Measurements from ENCODE around the gene CLASP1. TPM values are rescaled to one million over a fixed set of nuclear protein-coding genes. Genes with fewer than 3 reads are reported as not detected.

The CLASP1 gene
- total RNA-seq, 1 donor from 2014 or later, result 64.4 TPM

GRCh38 chr2:121545257-121545656 lies 104.0 kb downstream of the CLASP1 start:
- DNase-seq (ENCODE audit: low spot score), result no peak

DNA sequence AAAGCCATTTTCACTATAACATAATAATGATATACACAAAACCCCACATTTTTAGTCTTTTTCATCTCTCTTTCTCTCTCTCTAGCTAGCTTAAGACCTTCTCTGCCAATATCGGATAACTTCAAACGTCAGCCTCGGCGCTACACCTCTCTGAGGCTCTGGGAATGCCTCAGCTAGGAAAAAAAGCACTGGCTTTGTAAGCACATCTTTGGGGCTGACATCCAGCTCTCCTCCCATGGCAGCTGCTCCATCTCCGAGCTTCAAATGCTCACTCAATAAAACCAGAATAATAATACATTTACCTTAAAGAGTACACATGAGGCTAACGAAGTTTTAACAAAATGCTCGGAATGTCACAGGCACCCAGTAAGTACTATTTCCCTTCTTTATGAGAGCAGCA lies 107.8 kb downstream of the CLASP1 start:
- no peak for DNase-seq (ENCODE audit: low spot score)

DNA sequence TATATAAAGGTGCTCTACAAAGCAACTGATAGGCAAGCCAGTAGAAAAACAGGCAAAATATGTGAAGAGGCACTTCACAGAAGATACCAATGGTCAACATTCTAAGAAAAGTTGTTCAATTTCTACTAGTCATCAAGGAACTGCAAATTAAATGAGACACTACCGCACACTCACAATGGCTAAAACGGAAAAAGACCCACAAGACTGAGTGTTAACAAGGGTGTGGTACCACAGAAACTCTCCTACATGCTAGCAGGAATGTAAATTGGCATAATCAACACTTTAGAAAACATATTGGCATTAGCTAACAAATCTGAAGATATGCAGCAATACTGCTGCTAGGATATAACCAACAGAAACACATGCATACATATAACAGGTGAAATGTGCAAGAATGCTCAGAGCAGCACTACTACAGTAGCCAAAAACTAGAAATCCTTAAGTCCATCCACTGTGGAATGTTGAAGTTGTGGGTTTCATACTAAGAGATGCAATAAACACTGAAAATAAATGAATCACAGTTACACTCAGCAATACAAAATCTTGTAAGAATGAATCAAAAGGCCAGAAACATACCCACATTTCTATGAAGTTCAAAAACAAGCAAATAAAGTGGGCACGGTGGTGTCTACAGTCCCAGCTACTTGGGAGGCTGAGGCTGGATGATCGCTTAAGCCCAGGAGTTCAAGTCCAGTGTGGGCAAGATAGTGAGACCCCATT lies 109.4 kb downstream of the CLASP1 start:
- DNase-seq (ENCODE audit: low spot score), result no peak

DNA sequence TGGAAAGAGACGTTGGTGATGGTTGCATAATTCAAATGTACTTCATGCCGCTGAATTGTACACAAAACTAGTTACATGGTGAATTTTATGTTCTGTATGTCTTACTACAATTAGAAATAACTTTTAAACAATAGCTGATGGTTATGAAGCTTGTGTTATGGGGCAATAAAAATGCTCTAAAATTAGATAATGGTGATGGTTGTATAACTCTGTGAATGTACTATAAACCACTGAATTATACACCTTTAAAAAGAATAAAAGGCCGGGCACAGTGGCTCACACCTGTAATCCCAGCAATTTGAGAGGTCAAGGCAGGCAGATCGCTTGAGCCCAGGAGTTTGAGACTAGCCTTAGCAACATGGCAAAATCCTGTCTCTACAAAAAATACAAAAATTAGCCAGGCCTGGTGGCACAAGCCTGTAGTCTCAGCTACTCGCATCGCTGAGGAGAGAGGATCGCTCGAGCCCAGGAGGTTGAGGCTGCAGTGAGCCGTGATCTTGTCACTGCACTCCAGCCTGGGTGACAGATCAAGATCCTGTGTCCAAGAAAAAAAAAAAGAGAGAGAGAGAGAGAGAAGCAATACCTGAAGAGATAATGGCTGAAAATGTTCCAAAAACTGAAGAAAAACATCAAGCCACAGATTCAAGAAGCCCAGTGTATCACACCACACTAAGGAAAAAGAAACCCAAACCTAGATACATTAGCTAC lies 112.3 kb downstream of the CLASP1 start:
- DNase-seq (ENCODE audit: low spot score), result no peak

GRCh38 chr2:121536347-121536746 lies 112.9 kb downstream of the CLASP1 start:
- no peak for DNase-seq (ENCODE audit: low spot score)

DNA sequence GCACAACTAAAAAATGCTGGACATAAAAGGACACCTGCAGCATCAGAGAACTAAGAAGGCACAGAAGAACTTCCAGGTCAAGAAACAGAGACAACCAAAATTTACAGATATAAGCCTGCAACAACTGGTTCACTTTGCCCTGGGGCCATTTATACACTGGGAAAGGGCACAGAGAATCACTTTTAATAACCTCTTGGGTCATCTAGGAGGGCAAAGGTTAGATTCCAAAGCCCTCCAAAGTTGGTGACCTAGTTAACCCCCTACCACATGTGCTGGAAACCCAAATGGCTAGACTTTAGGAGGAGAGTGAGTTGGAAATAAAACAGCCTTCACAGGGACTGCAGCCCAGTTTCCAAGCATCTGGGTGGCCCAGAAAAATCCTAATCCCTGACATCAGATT lies 115.3 kb downstream of the CLASP1 start:
- no peak for DNase-seq (ENCODE audit: low spot score)

- DNase-seq (ENCODE audit: low spot score), result no peak
Measured at GRCh38 chr2:121532894-121533293, 116.4 kb downstream of the CLASP1 start.

DNA sequence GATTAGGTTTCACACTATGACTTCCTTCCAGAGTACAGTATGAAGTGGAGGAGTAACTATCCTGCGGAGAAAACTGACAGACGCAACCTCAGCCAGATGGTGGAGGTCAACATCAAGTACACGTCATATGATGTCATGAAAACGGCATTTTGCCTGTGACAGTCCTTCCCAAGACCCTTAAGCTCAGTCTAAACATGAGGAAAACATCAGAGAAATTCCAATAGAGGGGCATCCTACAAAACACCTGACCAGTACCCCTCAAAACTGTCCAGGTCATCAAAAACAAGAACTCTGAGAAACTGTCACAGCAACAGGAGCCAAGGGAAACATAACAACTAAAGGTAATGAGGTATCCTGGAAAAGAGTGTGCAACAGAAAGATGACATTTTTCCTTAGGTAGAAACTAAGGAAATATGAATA lies 116.9 kb downstream of the CLASP1 start:
- no peak for DNase-seq (ENCODE audit: low spot score)

DNA sequence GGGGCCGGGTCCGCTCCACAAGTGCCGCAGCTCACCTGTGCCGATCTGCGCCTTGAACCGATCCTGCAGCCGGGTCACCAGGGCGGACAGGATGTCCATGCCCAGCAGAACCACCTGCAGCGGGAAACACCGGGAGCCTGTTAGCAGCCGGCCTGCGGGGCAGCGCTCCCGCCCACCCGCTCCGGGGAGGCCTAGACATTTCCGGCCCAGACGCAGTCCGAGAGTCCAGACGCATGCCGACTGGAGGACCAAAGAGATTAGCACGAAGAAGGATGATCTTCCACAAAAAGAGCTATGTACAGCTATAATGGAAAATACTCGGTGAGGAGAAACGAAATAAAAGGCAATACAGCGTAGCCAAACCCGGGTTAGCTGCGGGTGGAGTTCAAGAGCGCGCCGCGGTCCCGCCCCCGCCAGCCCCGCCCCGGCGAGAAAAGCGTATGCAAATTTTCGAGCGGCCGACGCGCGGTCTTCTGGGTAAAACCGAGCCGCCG lies 119.0 kb downstream of the CLASP1 start:
- peak; percentile 93 for DNase-seq (ENCODE audit: low spot score)

DNA sequence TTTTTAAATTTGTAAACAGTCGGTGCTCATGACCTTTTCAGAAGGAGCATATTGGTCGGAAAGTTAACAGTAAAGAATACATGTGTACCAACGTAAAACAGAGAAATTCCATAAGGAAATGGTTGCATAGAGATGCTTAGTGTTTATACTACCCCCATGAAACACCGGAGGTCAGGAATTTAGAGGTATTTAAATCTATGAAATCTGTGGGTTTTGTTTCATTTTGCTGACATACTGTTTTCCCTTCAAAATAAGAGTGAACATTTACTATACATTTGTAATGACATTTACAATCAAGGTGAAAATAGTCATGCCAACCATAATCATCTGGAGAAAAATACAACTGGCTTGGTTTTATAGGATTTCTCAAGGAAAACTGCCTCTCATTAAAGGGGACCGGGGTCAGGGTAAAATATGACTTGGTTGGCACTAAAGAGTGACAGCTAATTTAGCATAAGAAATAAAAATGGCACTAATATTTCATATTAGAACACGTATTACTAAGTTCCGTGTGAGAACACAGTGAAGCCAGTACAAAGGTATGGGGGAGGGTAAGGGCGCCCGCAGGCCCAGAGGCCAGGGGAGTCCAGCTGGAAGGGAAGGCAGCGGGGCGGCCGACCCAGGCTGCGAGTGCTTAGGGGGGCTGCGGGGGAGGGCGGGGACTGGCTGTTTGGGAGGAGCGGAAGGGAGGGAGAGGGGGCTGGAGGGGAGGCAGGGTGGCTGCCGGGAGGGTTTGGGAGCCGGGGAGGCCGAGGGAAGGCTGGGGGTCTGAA lies 119.6 kb downstream of the CLASP1 start:
- DNase-seq (ENCODE audit: low spot score), result no peak

DNA sequence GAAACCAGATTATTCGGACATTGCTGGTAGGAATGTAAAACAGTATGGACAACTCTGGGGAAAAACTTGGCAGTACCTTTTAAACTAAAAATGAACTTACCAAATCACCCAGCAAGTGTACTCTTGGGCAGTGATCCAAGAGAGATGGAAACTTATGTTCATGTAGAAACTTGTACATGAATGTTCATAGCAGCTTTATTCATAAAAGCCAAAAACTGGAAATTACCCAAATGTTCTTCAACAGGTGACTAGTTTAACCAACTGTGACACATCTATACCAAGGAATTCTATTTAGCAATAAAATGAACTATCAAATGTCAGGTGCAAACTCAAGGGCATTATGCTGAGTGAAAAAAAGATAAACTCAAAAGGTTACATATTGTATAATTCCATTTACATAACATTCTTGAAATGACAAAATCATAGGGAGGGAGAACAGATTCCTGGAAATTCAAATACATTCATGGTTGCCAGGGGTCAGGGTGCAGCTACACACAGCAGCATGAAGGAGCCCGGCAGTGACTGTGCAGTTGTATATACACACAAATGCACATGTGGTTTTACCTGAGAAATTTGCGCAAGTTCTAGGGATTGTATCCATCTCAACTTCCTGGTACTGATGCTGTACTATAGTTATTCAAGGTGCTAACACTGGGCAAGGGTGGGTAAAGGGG lies 122.1 kb downstream of the CLASP1 start:
- no peak for DNase-seq (ENCODE audit: low spot score)

DNA sequence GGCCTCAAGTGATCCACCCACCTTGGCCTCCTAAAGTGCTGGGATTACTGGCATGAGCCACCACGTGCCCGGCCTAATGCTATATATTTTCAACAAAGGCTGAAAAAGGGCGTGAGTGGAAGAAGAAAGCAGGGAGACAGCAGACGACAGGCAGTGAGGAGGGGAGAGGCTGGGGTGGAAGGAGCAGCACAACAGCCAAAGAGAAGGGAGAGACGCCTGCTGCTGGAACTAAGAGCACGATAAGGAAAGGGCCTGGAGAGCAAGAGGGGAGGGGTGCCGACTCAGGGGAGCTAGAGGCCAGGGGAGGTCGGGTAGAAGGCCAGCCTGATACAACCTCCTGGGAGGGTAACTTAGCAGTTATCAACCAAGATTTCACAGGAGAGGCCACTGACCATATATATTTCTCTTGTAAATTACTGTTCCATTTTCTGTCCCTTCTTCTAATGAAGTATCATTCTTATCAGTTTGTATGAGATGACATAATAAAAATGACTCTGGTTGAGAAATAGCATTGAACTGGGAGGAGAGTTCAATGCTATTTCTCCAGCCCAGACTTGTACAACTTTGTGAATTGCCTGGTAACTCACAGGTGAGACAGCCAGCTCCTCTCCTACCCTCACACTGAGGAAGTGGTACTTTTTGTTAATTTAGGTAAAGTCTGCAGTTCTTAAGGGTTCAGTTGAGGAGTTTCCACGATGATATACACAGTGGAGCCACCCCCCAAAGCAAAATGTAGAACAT lies 124.4 kb downstream of the CLASP1 start:
- no peak for DNase-seq (ENCODE audit: low spot score)

GRCh38 chr2:121521359-121521758 lies 127.9 kb downstream of the CLASP1 start:
- no peak for DNase-seq (ENCODE audit: low spot score)

GRCh38 chr2:121520641-121520994 lies 128.6 kb downstream of the CLASP1 start:
- DNase-seq (ENCODE audit: low spot score), result no peak

GRCh38 chr2:121519732-121520640 lies 129.3 kb downstream of the CLASP1 start:
- DNase-seq (ENCODE audit: low spot score), result no peak

DNA sequence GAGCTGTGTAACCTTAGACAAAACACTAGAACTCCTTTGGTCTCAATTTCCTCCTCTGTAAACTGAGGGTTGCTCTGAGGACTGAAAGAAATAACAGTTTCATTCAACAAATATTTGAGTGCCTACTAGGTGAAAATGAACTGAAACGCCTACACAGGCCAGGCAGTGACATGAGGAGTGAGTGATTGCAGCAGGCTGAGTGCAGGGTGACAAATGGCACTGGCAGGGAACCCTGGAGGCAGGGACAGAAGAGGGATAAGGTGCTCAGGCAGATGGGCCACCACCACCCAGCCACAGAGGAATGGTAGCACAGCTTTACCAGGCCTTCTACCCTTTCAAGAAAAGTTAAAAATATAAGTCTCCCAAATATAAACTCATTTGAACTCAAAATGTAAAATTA lies 130.1 kb downstream of the CLASP1 start:
- no peak for DNase-seq (ENCODE audit: low spot score)

DNA sequence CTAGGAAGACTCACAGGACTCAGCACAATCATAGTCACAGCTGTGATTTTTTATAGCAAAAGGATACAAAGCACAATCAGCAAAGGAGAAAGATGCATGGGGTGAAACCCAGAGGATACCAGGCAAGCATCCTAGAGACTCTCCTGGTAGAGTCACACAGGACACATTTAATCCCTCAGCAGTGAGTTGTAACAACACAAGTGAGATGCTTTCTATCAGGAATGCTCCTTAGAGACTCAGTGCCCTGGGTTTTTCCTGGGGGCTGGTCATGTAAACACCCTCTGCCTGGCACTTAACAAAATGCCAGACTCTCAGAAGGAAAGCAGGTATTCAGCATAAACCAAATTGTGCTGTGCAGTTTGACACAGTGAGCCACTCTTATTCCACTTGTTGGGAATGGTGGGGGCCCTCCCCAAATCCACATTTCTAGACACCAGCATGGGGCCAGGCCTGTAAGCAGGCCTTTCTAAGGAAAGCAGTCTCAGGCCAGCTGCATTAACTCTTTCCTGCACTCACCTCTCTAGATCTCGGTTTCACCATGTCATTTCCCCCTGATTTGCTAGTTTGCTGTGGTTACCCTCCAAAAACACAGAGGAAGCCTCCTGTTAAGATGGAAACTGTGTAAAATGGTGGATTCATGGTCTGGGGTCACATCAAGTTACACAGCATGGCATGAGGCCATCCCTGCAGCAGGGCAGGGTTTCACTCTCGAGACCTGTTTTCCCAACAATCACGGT lies 135.5 kb downstream of the CLASP1 start:
- no peak for DNase-seq (ENCODE audit: low spot score)

DNA sequence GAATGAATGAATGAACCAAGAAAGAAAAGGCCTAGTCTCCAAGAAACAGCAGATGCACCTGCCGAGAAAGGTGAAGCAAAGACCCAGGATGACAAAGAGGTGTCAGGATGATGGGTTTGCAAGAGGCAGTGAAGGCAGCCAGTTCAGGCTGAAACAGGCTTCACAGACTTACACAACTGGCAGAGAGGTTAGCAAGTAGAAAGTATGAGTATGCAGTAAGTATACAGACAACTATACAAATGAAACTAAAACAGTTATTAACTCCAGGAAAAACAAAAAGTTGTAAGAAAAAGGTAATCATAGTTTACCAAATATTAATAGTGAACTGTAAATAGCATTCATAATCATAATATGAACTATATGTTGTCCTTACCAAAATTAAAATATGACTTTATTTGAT lies 138.4 kb downstream of the CLASP1 start:
- no peak for DNase-seq (ENCODE audit: low spot score)

DNA sequence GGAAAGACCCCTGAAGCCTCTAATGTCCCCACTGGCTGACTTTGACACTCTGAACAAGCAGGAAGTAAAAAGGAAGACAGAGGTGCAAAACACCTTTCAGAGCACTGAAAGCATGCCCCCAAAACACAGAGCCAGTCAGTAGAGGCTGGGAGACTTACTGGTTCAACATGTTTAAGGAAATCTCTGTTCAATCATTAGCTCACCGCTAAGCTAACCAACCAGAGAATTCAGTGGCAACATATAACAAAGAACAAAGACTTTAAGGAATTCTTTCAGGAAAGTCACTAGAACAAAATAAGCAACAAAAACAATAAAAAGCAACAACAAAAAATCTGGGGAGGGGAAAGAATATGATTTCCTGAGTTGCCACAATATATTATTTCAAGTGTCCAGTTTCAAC lies 142.6 kb downstream of the CLASP1 start:
- DNase-seq (ENCODE audit: low spot score), result no peak
